ENCODE measurements around the gene AUTS2.

The AUTS2 gene

GRCh38 chr7:70836279-70836678 is 1238.0 kb downstream of the AUTS2 start:
- TF ChIP-seq GATA3 (IDR thresholded peaks at IDR 0.05; ENCODE audit: low read depth, low read length) (no peak), GATA2 (IDR thresholded peaks at IDR 0.05; ENCODE audit: low read depth, low read length) (no peak)

GRCh38 chr7:70836946-70837345 is 1238.7 kb downstream of the AUTS2 start:
- TF ChIP-seq GATA2 (IDR thresholded peaks at IDR 0.05; ENCODE audit: low read depth, low read length) (no peak), GATA3 (IDR thresholded peaks at IDR 0.05; ENCODE audit: low read depth, low read length) (no peak)

- TF ChIP-seq GATA3 (IDR thresholded peaks at IDR 0.05; ENCODE audit: low read depth, low read length) (no peak), GATA2 (IDR thresholded peaks at IDR 0.05; ENCODE audit: low read depth, low read length) (no peak)
These were observed 1239.3 kb downstream of the AUTS2 start for GRCh38 chr7:70837589-70837988.

DNA sequence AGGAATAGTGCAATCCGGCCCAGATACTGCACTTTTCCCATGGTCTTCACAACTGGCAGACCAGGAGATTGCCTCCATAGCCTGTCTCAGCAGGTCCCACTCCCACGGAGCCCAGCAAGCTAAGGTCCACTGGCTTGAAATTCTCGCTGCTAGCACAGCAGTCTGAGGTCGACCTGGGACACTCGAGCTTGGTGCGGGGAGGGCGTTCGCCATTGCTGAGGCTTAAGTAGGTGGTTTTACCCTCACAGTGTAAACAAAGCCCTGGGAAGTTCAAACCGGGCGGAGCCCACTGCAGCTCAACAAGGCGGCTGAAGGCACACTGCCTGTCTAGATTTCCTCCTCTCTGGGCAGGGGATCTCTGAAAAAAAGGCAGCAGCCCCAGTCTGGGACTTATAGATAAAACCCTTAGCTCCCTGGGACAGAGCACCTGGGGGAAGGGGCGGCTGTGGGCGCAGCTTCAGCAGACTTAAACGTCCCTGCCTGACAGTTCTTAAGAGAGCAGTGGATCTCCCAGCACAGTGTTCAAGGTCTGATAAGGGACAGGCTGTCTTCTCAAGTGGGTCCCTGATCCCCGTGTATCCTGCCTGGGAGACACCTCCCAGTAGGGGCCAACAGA is 1240.1 kb downstream of the AUTS2 start:
- no peak for TF ChIP-seq GATA3 (IDR thresholded peaks at IDR 0.05; ENCODE audit: low read depth, low read length)
- no peak for TF ChIP-seq GATA2 (IDR thresholded peaks at IDR 0.05; ENCODE audit: low read depth, low read length)
